Measurements from ENCODE around the gene LIMK1.

LIMK1 gene

GRCh38 chr7:74092321-74092963 lies 8.8 kb downstream of the LIMK1 start:
- H3K4me2 ChIP-seq (ENCODE audit: low read depth, low read length, poor library complexity, severe bottlenecking): no peak overlapping the region
- no peak overlapping the region for H3K9ac ChIP-seq (ENCODE audit: low read length)
- H3K79me2 ChIP-seq (ENCODE audit: insufficient read depth, low read length): no peaks in the 10 kb centered on the region
- no peaks in the 10 kb centered on the region for H4K20me1 ChIP-seq (ENCODE audit: low read depth, low read length)
- no peaks in the 10 kb centered on the region for H3K9me3 ChIP-seq (ENCODE audit: insufficient read depth, low read length)
- H3K27me3 ChIP-seq (ENCODE audit: low read length): no peaks in the 10 kb centered on the region
- H3F3A ChIP-seq (ENCODE audit: insufficient read depth): no peaks in the 10 kb centered on the region
- no peak overlapping the region for H3K27ac ChIP-seq (ENCODE audit: low read depth, low read length)
- no peaks in the 10 kb centered on the region for H3K36me3 ChIP-seq (ENCODE audit: low read length)
- no peak overlapping the region for H3K4me3 ChIP-seq (ENCODE audit: insufficient read depth, low read length, poor library complexity, severe bottlenecking)
- TF ChIP-seq EZH2phosphoT487 (conservative IDR thresholded peaks at IDR 0.05; ENCODE audit: low read length): no peak
- TF ChIP-seq CTCF (IDR thresholded peaks at IDR 0.05; ENCODE audit: insufficient read depth, low read length, poor library complexity, severe bottlenecking): no peak
- H3K9me2 ChIP-seq (replicated peaks; ENCODE audit: insufficient read depth, low read length): no peaks in the 10 kb centered on the region
- H2AFZ ChIP-seq (ENCODE audit: low read depth, low read length, severe bottlenecking): no peak overlapping the region

- Histone ChIP-seq H3K9me3 (ENCODE audit: insufficient read depth, low read length) (no peaks in the 10 kb centered on the region), H3K9ac (ENCODE audit: low read length) (no peak overlapping the region), H3K4me2 (ENCODE audit: low read depth, low read length, poor library complexity, severe bottlenecking) (no peak overlapping the region), H3K27ac (ENCODE audit: low read depth, low read length) (no peak overlapping the region), H2AFZ (ENCODE audit: low read depth, low read length, severe bottlenecking) (no peak overlapping the region), H4K20me1 (ENCODE audit: low read depth, low read length) (no peaks in the 10 kb centered on the region), H3K9me2 (replicated peaks; ENCODE audit: insufficient read depth, low read length) (no peaks in the 10 kb centered on the region), H3K4me3 (ENCODE audit: insufficient read depth, low read length, poor library complexity, severe bottlenecking) (no peak overlapping the region), H3K36me3 (ENCODE audit: low read length) (no peaks in the 10 kb centered on the region), H3F3A (ENCODE audit: insufficient read depth) (no peaks in the 10 kb centered on the region), H3K27me3 (ENCODE audit: low read length) (no peaks in the 10 kb centered on the region), H3K79me2 (ENCODE audit: insufficient read depth, low read length) (no peaks in the 10 kb centered on the region)
- no peak for TF ChIP-seq EZH2phosphoT487 (conservative IDR thresholded peaks at IDR 0.05; ENCODE audit: low read length)
Measured at GRCh38 chr7:74092964-74093471, 9.4 kb downstream of the LIMK1 start.

GRCh38 chr7:74093671-74094223 lies 10.1 kb downstream of the LIMK1 start:
- Histone ChIP-seq H2AFZ (ENCODE audit: low read depth, low read length, severe bottlenecking) (no peak overlapping the region), H3K4me2 (ENCODE audit: low read depth, low read length, poor library complexity, severe bottlenecking) (no peak overlapping the region), H3K4me3 (ENCODE audit: insufficient read depth, low read length, poor library complexity, severe bottlenecking) (no peak overlapping the region), H3K9me3 (ENCODE audit: insufficient read depth, low read length) (no peaks in the 10 kb centered on the region), H4K20me1 (ENCODE audit: low read depth, low read length) (no peaks in the 10 kb centered on the region), H3F3A (ENCODE audit: insufficient read depth) (no peaks in the 10 kb centered on the region), H3K27me3 (ENCODE audit: low read length) (no peaks in the 10 kb centered on the region), H3K79me2 (ENCODE audit: insufficient read depth, low read length) (no peaks in the 10 kb centered on the region), H3K36me3 (ENCODE audit: low read length) (no peaks in the 10 kb centered on the region), H3K9ac (ENCODE audit: low read length) (no peak overlapping the region), H3K27ac (ENCODE audit: low read depth, low read length) (no peak overlapping the region), H3K9me2 (replicated peaks; ENCODE audit: insufficient read depth, low read length) (no peaks in the 10 kb centered on the region)
- TF ChIP-seq EZH2phosphoT487 (conservative IDR thresholded peaks at IDR 0.05; ENCODE audit: low read length) (no peak), CTCF (IDR thresholded peaks at IDR 0.05; ENCODE audit: insufficient read depth, low read length, poor library complexity, severe bottlenecking) (no peak)
